Gastroesophageal sphincter (tissue), 3 donors: ENCODE data around the gene MORN4.

Experiments
- EP300 ChIP-seq: sonication (generic); formaldehyde crosslinking; IDR thresholded peaks from one replicate; pipeline ENCODE4 v1.6.1; 2017; ENCODE audit warnings: antibody characterized with exemption, mild to moderate bottlenecking
- TF ChIP-seq, protein P1 (sequence below), 4 experiments: fragments of 200-600 bp in 2 of 4; fragments of 450-650 bp in 2 of 4; sonication (generic) in 1 of 4; IDR thresholded peaks; one replicate each; pipeline ENCODE4 v1.5.1; 2017 to 2019; ENCODE audit warnings: antibody characterized with exemption in 4 of 4, mild to moderate bottlenecking in 2 of 4, moderate library complexity in 2 of 4

DNA sequence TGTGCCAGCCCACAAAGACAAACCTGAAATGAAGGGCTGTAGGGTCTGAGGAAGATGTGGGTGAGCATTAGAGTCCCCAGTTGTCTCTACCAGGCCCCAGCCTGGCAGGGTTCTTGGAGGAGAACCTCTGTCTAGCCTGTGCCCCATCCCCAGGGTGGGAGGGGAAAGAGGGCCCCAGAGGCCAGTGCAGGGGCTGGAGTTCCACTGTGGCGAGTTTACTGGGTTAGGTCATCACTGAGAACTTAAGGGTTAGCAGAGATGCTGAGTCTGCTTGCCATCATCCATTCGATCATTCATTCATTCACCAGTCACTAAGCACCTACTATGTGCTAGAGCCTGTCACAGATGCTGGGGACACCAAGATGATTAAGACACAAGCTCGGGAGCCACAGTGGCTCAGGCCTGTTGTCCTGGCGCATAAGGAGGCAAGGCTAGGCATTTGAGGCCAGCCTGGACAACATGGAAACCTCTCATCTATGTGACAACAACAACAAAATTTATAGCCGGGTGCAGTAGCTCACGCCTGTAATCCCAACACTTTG is 58.1 kb downstream of the MORN4 start:
- TF ChIP-seq, protein P1, sequence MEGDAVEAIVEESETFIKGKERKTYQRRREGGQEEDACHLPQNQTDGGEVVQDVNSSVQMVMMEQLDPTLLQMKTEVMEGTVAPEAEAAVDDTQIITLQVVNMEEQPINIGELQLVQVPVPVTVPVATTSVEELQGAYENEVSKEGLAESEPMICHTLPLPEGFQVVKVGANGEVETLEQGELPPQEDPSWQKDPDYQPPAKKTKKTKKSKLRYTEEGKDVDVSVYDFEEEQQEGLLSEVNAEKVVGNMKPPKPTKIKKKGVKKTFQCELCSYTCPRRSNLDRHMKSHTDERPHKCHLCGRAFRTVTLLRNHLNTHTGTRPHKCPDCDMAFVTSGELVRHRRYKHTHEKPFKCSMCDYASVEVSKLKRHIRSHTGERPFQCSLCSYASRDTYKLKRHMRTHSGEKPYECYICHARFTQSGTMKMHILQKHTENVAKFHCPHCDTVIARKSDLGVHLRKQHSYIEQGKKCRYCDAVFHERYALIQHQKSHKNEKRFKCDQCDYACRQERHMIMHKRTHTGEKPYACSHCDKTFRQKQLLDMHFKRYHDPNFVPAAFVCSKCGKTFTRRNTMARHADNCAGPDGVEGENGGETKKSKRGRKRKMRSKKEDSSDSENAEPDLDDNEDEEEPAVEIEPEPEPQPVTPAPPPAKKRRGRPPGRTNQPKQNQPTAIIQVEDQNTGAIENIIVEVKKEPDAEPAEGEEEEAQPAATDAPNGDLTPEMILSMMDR (IDR thresholded peaks at IDR 0.05): no peak
- no peak for TF ChIP-seq EP300
